ENCODE results near the gene ILF3.

Gene ILF3

GRCh38 chr19:10737722-10738121 lies 83.6 kb downstream of the ILF3 start:
- DNase-seq: no peak

- no peak for DNase-seq
Measured at GRCh38 chr19:10740798-10741197, 86.7 kb downstream of the ILF3 start.

Data from DMS79 (cell line).